Skeletal muscle cell (primary cell): ENCODE data around the gene ASMTL.
"Not testable (repeated sequence)": the region's sequence is repeated elsewhere in the genome, so short reads cannot be mapped to it uniquely, and the experiment has no call there.

ENCODE experiments used
- DNase-seq: peaks from one replicate; pipeline ENCODE4 v3.0.0-alpha.2; 2010; ENCODE audit warnings: low read depth
- H3K4me3 ChIP-seq: 2 replicates; pipeline ENCODE4 v1.5.1; 2011; ENCODE audit warnings: low read depth, mild to moderate bottlenecking, control low read depth, low read length, moderate library complexity

ASMTL gene

DNA sequence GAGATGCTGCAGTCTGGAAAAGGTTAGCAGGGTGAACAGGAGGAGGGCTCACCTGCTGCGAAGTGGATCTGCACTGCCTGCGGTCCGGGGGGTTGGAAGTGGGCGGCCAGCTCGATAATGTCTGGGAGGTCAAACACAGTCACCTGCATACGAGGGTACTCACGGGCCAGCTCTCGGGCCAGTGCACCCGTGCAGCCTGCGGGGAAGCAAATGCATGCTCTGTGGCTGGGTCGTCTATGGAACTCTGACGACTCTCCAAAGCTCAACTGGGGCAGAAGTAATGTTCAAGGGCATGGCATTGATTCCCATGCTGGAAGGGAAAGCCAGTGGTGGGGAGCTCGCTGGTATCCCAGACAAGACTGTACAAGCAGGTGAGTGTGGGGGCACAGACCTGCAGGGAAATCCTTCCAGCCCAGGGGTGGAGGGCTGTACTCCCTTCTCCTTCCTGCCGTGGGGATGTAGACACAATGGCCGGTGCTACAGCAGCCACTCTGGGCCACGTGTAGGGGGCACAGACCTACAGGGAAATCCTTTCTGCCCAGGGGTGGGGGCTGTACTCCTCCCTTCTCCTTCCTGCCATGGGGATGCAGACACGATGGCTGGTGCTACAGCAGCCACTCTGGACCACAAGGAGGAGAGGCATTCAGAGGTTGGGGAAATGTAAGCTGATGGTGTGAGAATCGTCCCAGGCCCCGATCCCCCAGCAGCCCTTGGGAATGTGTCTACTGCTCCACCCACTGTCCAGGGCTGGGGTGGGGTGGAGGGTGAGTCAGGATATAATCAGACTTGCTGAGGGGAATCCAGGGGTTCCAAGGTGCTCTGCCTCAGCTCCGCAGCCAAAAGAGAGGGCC lies 34.6 kb downstream of the ASMTL start:
- no peak for DNase-seq
- H3K4me3 ChIP-seq, result no peak overlapping the region

DNA sequence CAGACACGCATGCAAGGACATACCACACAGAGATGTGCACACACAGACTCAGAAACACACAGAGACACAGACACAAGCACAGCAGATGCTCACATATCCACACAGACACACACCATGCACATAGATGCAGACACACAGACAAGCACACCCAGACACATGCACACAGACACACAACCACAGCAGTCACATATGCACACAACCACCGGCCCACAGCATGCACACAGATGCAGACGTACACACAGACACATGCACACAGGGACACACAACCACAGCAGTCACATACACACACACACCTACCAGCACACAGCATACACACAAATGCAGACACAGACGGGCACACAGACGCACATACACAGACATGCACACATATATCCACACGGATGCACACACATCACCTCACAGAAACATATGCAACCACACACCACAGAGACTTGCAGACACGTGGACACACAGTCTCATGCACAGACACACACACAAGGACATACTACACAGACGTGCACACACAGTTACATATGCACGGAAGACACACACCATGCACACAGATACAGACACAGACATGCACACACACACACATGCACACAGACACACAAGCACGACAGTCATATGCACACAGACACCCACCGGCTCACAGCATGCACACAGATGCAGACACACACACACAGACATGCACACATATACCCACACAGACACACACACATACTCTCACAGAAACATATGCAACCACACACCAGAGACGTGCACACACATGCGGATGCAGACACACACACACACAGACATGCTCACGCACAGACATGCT lies 35.5 kb downstream of the ASMTL start:
- H3K4me3 ChIP-seq, result no peak overlapping the region
- DNase-seq, result no peak

GRCh38 chrX:1416327-1416784 lies 36.4 kb downstream of the ASMTL start:
- DNase-seq, result no peak
- no peak overlapping the region for H3K4me3 ChIP-seq

DNA sequence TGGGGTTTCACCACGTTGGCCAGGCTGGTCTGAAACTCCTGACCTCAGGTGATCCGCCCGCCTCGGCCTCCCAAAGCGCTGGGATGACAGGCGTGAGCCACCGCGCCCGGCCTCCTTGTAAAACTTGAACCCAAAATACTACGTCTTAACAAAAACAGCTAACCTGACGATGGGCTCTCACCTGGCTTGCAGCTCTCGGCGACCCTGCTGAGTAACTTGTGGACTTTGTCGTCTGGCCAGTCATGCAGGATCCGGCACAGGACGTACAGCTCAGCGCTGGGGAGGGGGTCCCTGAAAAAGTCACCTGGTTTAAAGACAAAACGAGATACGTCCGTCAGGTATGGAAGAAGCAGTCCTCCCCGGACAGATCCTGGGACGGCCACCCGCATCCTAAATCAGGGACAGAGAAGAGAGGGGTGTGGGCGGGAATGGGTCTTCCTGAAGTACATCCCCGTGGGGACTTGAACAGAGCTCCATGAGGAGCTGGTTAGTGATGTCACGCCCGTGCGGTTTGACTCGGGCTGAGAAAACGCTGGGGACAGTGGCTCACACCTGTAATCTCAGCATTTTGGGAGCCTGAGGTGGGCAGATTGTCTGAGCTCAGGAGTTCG lies 40.1 kb downstream of the ASMTL start:
- DNase-seq, result no peak
- H3K4me3 ChIP-seq, result no peak overlapping the region

GRCh38 chrX:1411326-1411725 lies 41.4 kb downstream of the ASMTL start:
- DNase-seq, result no peak
- H3K4me3 ChIP-seq, result no peak overlapping the region

DNA sequence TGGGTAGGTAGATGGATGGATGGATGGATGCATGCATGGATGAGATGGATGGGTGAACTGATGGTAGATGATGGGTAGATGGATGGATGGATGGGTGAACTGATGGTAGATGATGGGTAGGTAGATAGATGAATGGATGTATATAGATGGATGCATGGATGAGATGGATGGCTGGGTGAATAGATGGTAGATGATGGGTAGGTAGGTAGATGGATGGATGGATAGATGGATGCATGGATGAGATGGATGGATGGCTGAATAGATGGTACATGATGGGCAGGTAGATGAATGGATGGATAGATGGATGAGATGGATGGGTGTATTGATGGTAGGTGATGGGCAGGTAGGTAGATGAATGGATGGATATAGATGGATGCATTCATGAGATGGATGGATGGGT lies 45.7 kb downstream of the ASMTL start:
- no peak overlapping the region for H3K4me3 ChIP-seq
- DNase-seq, result no peak

DNA sequence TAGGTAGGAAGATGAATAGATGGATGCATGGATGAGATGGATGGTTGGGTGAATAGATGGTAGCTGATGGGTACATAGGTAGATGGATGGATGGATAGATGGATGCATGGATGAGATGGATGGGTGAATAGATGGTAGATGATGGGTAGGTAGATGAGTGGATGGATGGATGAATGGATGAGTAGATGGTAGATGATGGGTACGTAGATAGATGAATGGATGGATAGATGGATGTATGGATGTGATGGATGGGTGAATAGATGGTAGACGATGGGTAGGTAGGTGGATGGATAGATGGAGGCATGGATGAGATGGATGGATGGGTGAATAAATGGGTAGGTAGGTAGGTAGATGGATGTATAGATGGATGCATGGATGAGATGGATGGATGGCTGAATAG lies 46.9 kb downstream of the ASMTL start:
- not testable (repeated sequence) for DNase-seq, H3K4me3 ChIP-seq

DNA sequence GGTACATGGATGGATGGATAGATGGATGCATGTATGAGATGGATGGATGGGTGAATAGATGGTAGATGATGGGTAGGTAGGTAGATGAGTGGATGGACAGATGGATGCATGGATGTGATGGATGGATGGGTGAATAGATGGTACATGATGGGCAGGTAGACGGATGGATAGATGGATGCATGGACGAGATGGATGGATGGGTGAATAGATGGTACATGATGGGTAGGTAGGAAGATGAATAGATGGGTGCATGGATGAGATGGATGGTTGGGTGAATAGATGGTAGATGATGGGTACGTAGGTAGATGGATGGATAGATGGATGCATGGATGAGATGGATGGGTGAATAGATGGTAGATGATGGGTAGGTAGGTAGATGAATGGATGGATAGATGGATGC lies 48.8 kb downstream of the ASMTL start:
- H3K4me3 ChIP-seq, DNase-seq: not testable (repeated sequence)

DNA sequence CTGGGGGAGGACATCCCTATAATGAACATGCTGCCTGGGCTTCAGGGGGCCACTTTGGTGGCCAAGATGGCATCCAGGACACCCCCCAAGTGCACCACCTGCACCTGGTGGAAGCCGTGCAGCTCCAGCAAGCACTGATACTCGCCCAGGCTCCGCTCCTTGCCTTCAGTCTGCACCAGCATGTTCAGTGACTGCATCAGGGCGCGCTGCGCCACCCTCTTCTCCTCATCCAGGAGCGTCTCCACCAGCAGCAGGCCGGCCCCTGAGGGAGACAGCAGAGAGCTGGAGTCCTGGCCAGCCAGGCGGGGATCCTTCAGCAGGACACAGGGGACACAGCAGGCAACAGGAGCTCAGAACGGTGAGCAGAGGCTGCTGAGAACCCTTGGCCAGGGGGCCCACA lies 49.5 kb downstream of the ASMTL start:
- no peak overlapping the region for H3K4me3 ChIP-seq
- no peak for DNase-seq

- no peak for DNase-seq
- no peak overlapping the region for H3K4me3 ChIP-seq
Measured at GRCh38 chrX:1401611-1402430, 50.9 kb downstream of the ASMTL start.

- no peak for DNase-seq
- no peak overlapping the region for H3K4me3 ChIP-seq
Measured at GRCh38 chrX:1400742-1401471, 51.8 kb downstream of the ASMTL start.

DNA sequence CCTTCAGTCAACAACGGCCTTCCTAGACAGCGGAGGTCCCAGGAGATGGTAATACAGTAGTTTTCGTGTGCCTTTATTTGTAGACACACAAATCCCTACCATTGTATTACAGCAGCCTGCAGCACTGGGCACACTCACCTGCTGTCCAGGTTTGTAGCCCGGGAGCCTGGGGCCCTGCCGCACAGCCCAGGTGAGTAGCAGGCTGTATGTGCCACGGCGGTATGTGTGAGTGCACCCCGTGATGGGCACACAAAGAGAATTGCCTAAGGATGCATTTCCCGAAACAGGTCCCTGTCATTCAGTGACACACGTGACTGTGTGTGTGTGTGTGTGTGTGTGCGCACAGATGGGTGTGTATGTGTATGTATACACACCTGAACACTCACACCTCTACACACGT lies 52.7 kb downstream of the ASMTL start:
- H3K4me3 ChIP-seq, result no peak overlapping the region
- no peak for DNase-seq

GRCh38 chrX:1398431-1399340 lies 54.0 kb downstream of the ASMTL start:
- DNase-seq, result no peak
- H3K4me3 ChIP-seq, result no peak overlapping the region

DNA sequence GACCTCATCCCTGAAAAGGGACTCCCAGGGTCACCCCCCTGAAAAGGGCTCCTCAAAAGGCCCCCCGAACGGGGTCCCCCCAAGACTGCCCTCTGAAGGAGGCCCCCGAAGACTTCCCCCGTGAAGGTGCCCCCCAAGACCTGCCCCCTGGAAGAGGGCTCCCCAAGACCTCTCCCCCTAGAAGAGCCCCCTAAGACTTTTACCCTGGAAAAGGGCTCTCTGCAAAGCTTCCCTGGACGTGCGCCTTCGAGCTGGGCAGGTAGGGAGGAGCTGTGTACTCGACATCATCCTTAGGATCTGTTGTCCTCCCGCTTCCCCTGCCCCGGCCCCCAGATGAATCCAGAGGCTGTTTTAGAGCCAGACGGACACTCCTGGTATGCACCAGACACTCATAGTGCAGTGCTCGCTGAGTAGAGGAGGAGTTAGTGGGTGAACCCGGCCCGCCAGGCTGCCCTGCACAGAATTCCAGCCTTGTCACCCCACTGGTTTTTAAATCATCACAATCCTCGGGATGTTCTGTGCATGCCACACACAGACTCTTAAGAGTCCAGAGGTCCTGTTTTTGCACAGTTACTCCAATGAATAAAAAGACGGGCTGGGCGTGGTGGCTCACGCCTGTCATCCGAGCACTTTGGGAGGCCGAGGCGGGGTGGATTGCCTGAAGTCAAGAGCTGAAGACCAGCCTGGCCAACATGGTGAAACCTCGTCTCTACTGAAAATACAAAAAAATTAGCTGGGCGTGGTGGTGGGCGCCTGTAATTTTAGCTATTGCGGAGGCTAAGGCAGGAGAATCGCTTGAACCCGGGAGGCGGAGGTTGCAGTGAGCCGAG lies 55.1 kb downstream of the ASMTL start:
- DNase-seq, result no peak
- no peak overlapping the region for H3K4me3 ChIP-seq

GRCh38 chrX:1397001-1397400 lies 55.7 kb downstream of the ASMTL start:
- DNase-seq, result no peak

GRCh38 chrX:1395646-1396216 lies 57.0 kb downstream of the ASMTL start:
- no peak for DNase-seq
- H3K4me3 ChIP-seq, result no peak overlapping the region

More at GRCh38 chrX:1397001-1397400, 55.7 kb downstream of the ASMTL start:
- H3K4me3 ChIP-seq, result no peak overlapping the region
